OCI-LY3 (cell line): ENCODE measurements around the gene CDA.

Source experiments
- EZH2phosphoT487 ChIP-seq: fragments of 200-600 bp; shearing (Covaris generic); IDR thresholded peaks from 2 replicates; pipeline ENCODE4 v1.6.1; 2018; ENCODE audit warnings: antibody characterized with exemption, mixed run types, low read depth
- TF ChIP-seq, protein P1 (sequence below): fragments of 200-600, 300-600 bp; sonication (generic); IDR thresholded peaks from 2 replicates; pipeline ENCODE4 v1.5.1; 2014; ENCODE audit warnings: antibody characterized with exemption, low read length, low read depth

DNA sequence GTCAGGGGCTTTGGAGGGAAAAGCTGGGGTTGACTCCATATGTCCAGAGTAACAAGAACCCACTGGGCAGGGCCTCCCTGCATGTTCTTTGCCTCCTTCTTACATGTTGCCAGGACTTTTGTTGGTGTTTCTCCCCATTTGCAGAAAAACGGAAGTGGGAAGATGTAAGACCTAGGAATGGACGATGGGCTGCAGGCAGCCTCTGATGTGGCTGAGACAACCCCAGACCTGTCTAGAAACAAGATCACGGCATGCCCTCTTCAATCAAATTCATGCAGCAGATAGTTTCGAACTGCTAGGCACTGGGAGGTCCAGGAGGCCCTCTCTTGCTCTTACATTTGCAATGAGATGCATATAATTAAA lies 33.2 kb upstream of the CDA start:
- TF ChIP-seq, protein P1, sequence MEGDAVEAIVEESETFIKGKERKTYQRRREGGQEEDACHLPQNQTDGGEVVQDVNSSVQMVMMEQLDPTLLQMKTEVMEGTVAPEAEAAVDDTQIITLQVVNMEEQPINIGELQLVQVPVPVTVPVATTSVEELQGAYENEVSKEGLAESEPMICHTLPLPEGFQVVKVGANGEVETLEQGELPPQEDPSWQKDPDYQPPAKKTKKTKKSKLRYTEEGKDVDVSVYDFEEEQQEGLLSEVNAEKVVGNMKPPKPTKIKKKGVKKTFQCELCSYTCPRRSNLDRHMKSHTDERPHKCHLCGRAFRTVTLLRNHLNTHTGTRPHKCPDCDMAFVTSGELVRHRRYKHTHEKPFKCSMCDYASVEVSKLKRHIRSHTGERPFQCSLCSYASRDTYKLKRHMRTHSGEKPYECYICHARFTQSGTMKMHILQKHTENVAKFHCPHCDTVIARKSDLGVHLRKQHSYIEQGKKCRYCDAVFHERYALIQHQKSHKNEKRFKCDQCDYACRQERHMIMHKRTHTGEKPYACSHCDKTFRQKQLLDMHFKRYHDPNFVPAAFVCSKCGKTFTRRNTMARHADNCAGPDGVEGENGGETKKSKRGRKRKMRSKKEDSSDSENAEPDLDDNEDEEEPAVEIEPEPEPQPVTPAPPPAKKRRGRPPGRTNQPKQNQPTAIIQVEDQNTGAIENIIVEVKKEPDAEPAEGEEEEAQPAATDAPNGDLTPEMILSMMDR = no peak
- no peak for TF ChIP-seq EZH2phosphoT487
